Measurements from ENCODE around the gene TMEM131. TPM values are rescaled to one million over a fixed set of nuclear protein-coding genes. Genes with fewer than 3 reads are reported as not detected.

The TMEM131 gene
- total RNA-seq, 1 donor from 2014 or later, result 32.9 TPM

- no peak overlapping the region for H3K4me3 ChIP-seq (ENCODE audit: low read length in 3 of 3)
- no peak overlapping the region for H3K27ac ChIP-seq (ENCODE audit: low read depth, low read length)
Observed at GRCh38 chr2:98020992-98021713, 25.4 kb upstream of the TMEM131 start.

GRCh38 chr2:98020516-98020915 is 24.8 kb upstream of the TMEM131 start:
- no peaks in the 10 kb centered on the region for H3K36me3 ChIP-seq (ENCODE audit: control insufficient read depth in 3 of 3, insufficient read depth in 3 of 3, low read length in 3 of 3)
- H3K4me3 ChIP-seq (ENCODE audit: low read length in 3 of 3), result no peak overlapping the region
- H3K9ac ChIP-seq (ENCODE audit: low read depth in 1 of 3, low read length in 3 of 3), result no peak overlapping the region
- H3K27ac ChIP-seq (ENCODE audit: low read depth, low read length), result no peak overlapping the region
- H3K27me3 ChIP-seq (ENCODE audit: control insufficient read depth in 3 of 3, insufficient read depth in 3 of 3, low read length in 3 of 3), result no peaks in the 10 kb centered on the region
- H3K4me1 ChIP-seq (ENCODE audit: control insufficient read depth in 3 of 3, insufficient read depth in 3 of 3, low read length in 3 of 3), result peaks cover 0 to 5% (median 4%) of the 10 kb centered on the region in 3 donors
- no peaks in the 10 kb centered on the region for H3K9me3 ChIP-seq (ENCODE audit: control insufficient read depth in 3 of 3, low read length in 3 of 3)

More at GRCh38 chr2:98020992-98021713, 25.4 kb upstream of the TMEM131 start:
- Histone ChIP-seq H3K9ac (ENCODE audit: low read depth in 1 of 3, low read length in 3 of 3) (no peak overlapping the region), H3K4me1 (ENCODE audit: control insufficient read depth in 3 of 3, insufficient read depth in 3 of 3, low read length in 3 of 3) (peaks cover under 1 to 6% (median 4%) of the 10 kb centered on the region in 3 donors), H3K9me3 (ENCODE audit: control insufficient read depth in 3 of 3, low read length in 3 of 3) (no peaks in the 10 kb centered on the region), H3K36me3 (ENCODE audit: control insufficient read depth in 3 of 3, insufficient read depth in 3 of 3, low read length in 3 of 3) (no peaks in the 10 kb centered on the region), H3K27me3 (ENCODE audit: control insufficient read depth in 3 of 3, insufficient read depth in 3 of 3, low read length in 3 of 3) (no peaks in the 10 kb centered on the region)

GRCh38 chr2:98016908-98017670 is 21.3 kb upstream of the TMEM131 start:
- Histone ChIP-seq H3K4me1 (ENCODE audit: control insufficient read depth in 3 of 3, insufficient read depth in 3 of 3, low read length in 3 of 3) (peaks cover 3 to 13% (median 4%) of the 10 kb centered on the region in 3 donors), H3K36me3 (ENCODE audit: control insufficient read depth in 3 of 3, insufficient read depth in 3 of 3, low read length in 3 of 3) (no peaks in the 10 kb centered on the region), H3K9me3 (ENCODE audit: control insufficient read depth in 3 of 3, low read length in 3 of 3) (no peaks in the 10 kb centered on the region), H3K27me3 (ENCODE audit: control insufficient read depth in 3 of 3, insufficient read depth in 3 of 3, low read length in 3 of 3) (no peaks in the 10 kb centered on the region), H3K27ac (ENCODE audit: low read depth, low read length) (no peak overlapping the region), H3K9ac (ENCODE audit: low read depth in 1 of 3, low read length in 3 of 3) (no peak overlapping the region), H3K4me3 (ENCODE audit: low read length in 3 of 3) (no peak overlapping the region)

- no peaks in the 10 kb centered on the region for H3K9me3 ChIP-seq (ENCODE audit: control insufficient read depth in 3 of 3, low read length in 3 of 3)
- H3K27ac ChIP-seq (ENCODE audit: low read depth, low read length), result no peak overlapping the region
- no peaks in the 10 kb centered on the region for H3K27me3 ChIP-seq (ENCODE audit: control insufficient read depth in 3 of 3, insufficient read depth in 3 of 3, low read length in 3 of 3)
- no peaks in the 10 kb centered on the region for H3K36me3 ChIP-seq (ENCODE audit: control insufficient read depth in 3 of 3, insufficient read depth in 3 of 3, low read length in 3 of 3)
- H3K9ac ChIP-seq (ENCODE audit: low read depth in 1 of 3, low read length in 3 of 3), result no peak overlapping the region
- H3K4me3 ChIP-seq (ENCODE audit: low read length in 3 of 3), result no peak overlapping the region
- H3K4me1 ChIP-seq (ENCODE audit: control insufficient read depth in 3 of 3, insufficient read depth in 3 of 3, low read length in 3 of 3), result peaks cover 9 to 17% (median 10%) of the 10 kb centered on the region in 3 donors
Observed at GRCh38 chr2:98015671-98016070, 19.9 kb upstream of the TMEM131 start.

GRCh38 chr2:98014379-98014778 is 18.6 kb upstream of the TMEM131 start:
- H3K4me1 ChIP-seq (ENCODE audit: control insufficient read depth in 3 of 3, insufficient read depth in 3 of 3, low read length in 3 of 3), result peaks cover 15 to 27% (median 20%) of the 10 kb centered on the region in 3 donors
- no peak overlapping the region for H3K27ac ChIP-seq (ENCODE audit: low read depth, low read length)
- no peaks in the 10 kb centered on the region for H3K9me3 ChIP-seq (ENCODE audit: control insufficient read depth in 3 of 3, low read length in 3 of 3)
- H3K36me3 ChIP-seq (ENCODE audit: control insufficient read depth in 3 of 3, insufficient read depth in 3 of 3, low read length in 3 of 3), result no peaks in the 10 kb centered on the region
- H3K9ac ChIP-seq (ENCODE audit: low read depth in 1 of 3, low read length in 3 of 3), result no peak overlapping the region
- H3K27me3 ChIP-seq (ENCODE audit: control insufficient read depth in 3 of 3, insufficient read depth in 3 of 3, low read length in 3 of 3), result no peaks in the 10 kb centered on the region
- no peak overlapping the region for H3K4me3 ChIP-seq (ENCODE audit: low read length in 3 of 3)

GRCh38 chr2:98013407-98014042 is 17.8 kb upstream of the TMEM131 start:
- Histone ChIP-seq H3K9ac (ENCODE audit: low read depth in 1 of 3, low read length in 3 of 3) (no peak overlapping the region), H3K4me3 (ENCODE audit: low read length in 3 of 3) (peak overlapping the region in 1 of 3 donors; percentile 30), H3K9me3 (ENCODE audit: control insufficient read depth in 3 of 3, low read length in 3 of 3) (no peaks in the 10 kb centered on the region), H3K27ac (ENCODE audit: low read depth, low read length) (no peak overlapping the region), H3K36me3 (ENCODE audit: control insufficient read depth in 3 of 3, insufficient read depth in 3 of 3, low read length in 3 of 3) (no peaks in the 10 kb centered on the region), H3K27me3 (ENCODE audit: control insufficient read depth in 3 of 3, insufficient read depth in 3 of 3, low read length in 3 of 3) (no peaks in the 10 kb centered on the region), H3K4me1 (ENCODE audit: control insufficient read depth in 3 of 3, insufficient read depth in 3 of 3, low read length in 3 of 3) (peaks cover 15 to 30% (median 23%) of the 10 kb centered on the region in 3 donors)

- H3K9me3 ChIP-seq (ENCODE audit: control insufficient read depth in 3 of 3, low read length in 3 of 3), result no peaks in the 10 kb centered on the region
- H3K27me3 ChIP-seq (ENCODE audit: control insufficient read depth in 3 of 3, insufficient read depth in 3 of 3, low read length in 3 of 3), result no peaks in the 10 kb centered on the region
- H3K4me1 ChIP-seq (ENCODE audit: control insufficient read depth in 3 of 3, insufficient read depth in 3 of 3, low read length in 3 of 3), result peaks cover 15 to 33% (median 25%) of the 10 kb centered on the region in 3 donors
- peak overlapping the region; percentile 14 for H3K27ac ChIP-seq (ENCODE audit: low read depth, low read length)
- no peak overlapping the region for H3K9ac ChIP-seq (ENCODE audit: low read depth in 1 of 3, low read length in 3 of 3)
- no peak overlapping the region for H3K4me3 ChIP-seq (ENCODE audit: low read length in 3 of 3)
- no peaks in the 10 kb centered on the region for H3K36me3 ChIP-seq (ENCODE audit: control insufficient read depth in 3 of 3, insufficient read depth in 3 of 3, low read length in 3 of 3)
Observed at GRCh38 chr2:98012561-98012991, 16.8 kb upstream of the TMEM131 start.

GRCh38 chr2:98009887-98010760 is 14.4 kb upstream of the TMEM131 start:
- Histone ChIP-seq H3K9ac (ENCODE audit: low read depth in 1 of 3, low read length in 3 of 3) (peak overlapping the region; percentile 39 to 76 (median 44)), H3K36me3 (ENCODE audit: control insufficient read depth in 3 of 3, insufficient read depth in 3 of 3, low read length in 3 of 3) (no peaks in the 10 kb centered on the region), H3K4me1 (ENCODE audit: control insufficient read depth in 3 of 3, insufficient read depth in 3 of 3, low read length in 3 of 3) (peaks cover 12 to 28% (median 25%) of the 10 kb centered on the region in 3 donors), H3K27ac (ENCODE audit: low read depth, low read length) (peak overlapping the region; percentile 92), H3K4me3 (ENCODE audit: low read length in 3 of 3) (peak overlapping the region in 1 of 3 donors; percentile 51), H3K27me3 (ENCODE audit: control insufficient read depth in 3 of 3, insufficient read depth in 3 of 3, low read length in 3 of 3) (no peaks in the 10 kb centered on the region), H3K9me3 (ENCODE audit: control insufficient read depth in 3 of 3, low read length in 3 of 3) (no peaks in the 10 kb centered on the region)

GRCh38 chr2:98008415-98008814 is 12.7 kb upstream of the TMEM131 start:
- Histone ChIP-seq H3K27ac (ENCODE audit: low read depth, low read length) (no peak overlapping the region), H3K4me3 (ENCODE audit: low read length in 3 of 3) (no peak overlapping the region), H3K9ac (ENCODE audit: low read depth in 1 of 3, low read length in 3 of 3) (peak overlapping the region in 1 of 3 donors; percentile 50), H3K27me3 (ENCODE audit: control insufficient read depth in 3 of 3, insufficient read depth in 3 of 3, low read length in 3 of 3) (no peaks in the 10 kb centered on the region), H3K36me3 (ENCODE audit: control insufficient read depth in 3 of 3, insufficient read depth in 3 of 3, low read length in 3 of 3) (no peaks in the 10 kb centered on the region), H3K9me3 (ENCODE audit: control insufficient read depth in 3 of 3, low read length in 3 of 3) (no peaks in the 10 kb centered on the region), H3K4me1 (ENCODE audit: control insufficient read depth in 3 of 3, insufficient read depth in 3 of 3, low read length in 3 of 3) (peaks cover 12 to 27% (median 25%) of the 10 kb centered on the region in 3 donors)
